GM19395 (cell line): Measurements from ENCODE around the gene CCDC6.
"Not testable (repeated sequence)": the region's sequence is repeated elsewhere in the genome, so short reads cannot be mapped to it uniquely, and the experiment has no call there.

ENCODE experiments used
- ATAC-seq: cut with Tn5 transposase; IDR thresholded peaks from one replicate; pipeline ENCODE4 v1.9.1; 2021; ENCODE audit warnings: mild to moderate bottlenecking, moderate library complexity; ENCODE audit not compliant: unreplicated experiment

The CCDC6 gene

GRCh38 chr10:59906417-59907202 lies at the start of gene CCDC6:
Gene CCDC6, minus strand, starts transcription at chr10:59906556. Its CDS starts 132 bp downstream, at chr10:59906424.
- ATAC-seq = peak; percentile 82

- ATAC-seq = no peak
Observed at GRCh38 chr10:59954296-59954695, 47.9 kb upstream of the CCDC6 start.

- ATAC-seq = not testable (repeated sequence)
Observed at GRCh38 chr10:59953711-59954110, 47.4 kb upstream of the CCDC6 start.

GRCh38 chr10:59950105-59950504 lies 43.7 kb upstream of the CCDC6 start:
- no peak for ATAC-seq

GRCh38 chr10:59949608-59950007 lies 43.3 kb upstream of the CCDC6 start:
- ATAC-seq = no peak

GRCh38 chr10:59945991-59946390 lies 39.6 kb upstream of the CCDC6 start:
- no peak for ATAC-seq

- no peak for ATAC-seq
Observed at GRCh38 chr10:59945590-59945989, 39.2 kb upstream of the CCDC6 start.

- no peak for ATAC-seq
Observed at GRCh38 chr10:59944339-59944935, 38.1 kb upstream of the CCDC6 start.

- ATAC-seq = no peak
Observed at GRCh38 chr10:59942556-59942955, 36.2 kb upstream of the CCDC6 start.

GRCh38 chr10:59937720-59938119 lies 31.4 kb upstream of the CCDC6 start:
- ATAC-seq = no peak

GRCh38 chr10:59934701-59935100 lies 28.3 kb upstream of the CCDC6 start:
- no peak for ATAC-seq

GRCh38 chr10:59930788-59931521 lies 24.6 kb upstream of the CCDC6 start:
- not testable (repeated sequence) for ATAC-seq

GRCh38 chr10:59926086-59926485 lies 19.7 kb upstream of the CCDC6 start:
- no peak for ATAC-seq

GRCh38 chr10:59922907-59923306 lies 16.6 kb upstream of the CCDC6 start:
- ATAC-seq = no peak

GRCh38 chr10:59917922-59918321 lies 11.6 kb upstream of the CCDC6 start:
- no peak for ATAC-seq

GRCh38 chr10:59913547-59914237 lies 7.3 kb upstream of the CCDC6 start:
- ATAC-seq = no peak

GRCh38 chr10:59910867-59911266 lies 4.5 kb upstream of the CCDC6 start:
- no peak for ATAC-seq

- no peak for ATAC-seq
Observed at GRCh38 chr10:59909815-59910214, 3.5 kb upstream of the CCDC6 start.

- no peak for ATAC-seq
Observed at GRCh38 chr10:59908808-59909143, 2.4 kb upstream of the CCDC6 start.

GRCh38 chr10:59907918-59908807 lies 1.8 kb upstream of the CCDC6 start:
- peak; percentile 30 for ATAC-seq
